A549 treated with AZD2906 at 1 μM for 4 hours (cell line): ENCODE data around the gene CTXN3. TPM values are rescaled to one million over a fixed set of nuclear protein-coding genes. Genes with fewer than 3 reads are reported as not detected.

ENCODE experiments used
- total RNA-seq: library from RNA; stranded (reverse); fragments of 200-300 nt; extraction: Qiagen RNA extraction; gene quantifications from 5 replicates; pipeline ENCODE4 v1.2.3, GENCODE V29; 2022

CTXN3 gene
- total RNA-seq: not detected in 5 replicates

DNA sequence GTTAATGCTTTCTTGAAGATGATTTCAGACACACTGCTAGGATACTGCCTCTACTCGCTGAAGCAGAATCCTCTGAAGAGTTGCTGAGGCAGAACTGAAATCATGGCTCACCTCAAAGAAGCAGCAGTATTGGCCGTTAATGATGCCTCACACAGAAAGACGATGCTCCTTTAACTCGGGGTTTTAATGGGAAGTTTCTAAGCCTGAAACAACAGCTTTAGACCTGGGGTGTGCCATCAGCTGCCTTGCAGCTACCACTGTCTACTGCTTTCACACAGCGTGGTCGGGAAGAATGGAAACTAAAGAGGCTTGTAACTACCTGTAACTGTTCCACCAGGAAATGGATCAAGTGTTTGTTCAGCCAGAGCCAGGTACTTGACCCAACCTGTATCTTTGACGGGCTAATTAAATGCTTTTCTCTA is at the start of gene CTXN3:
Gene CTXN3 (plus strand): TSS at position 65 of the 422 bp plus-strand sequence. CDS start 8,440 bp downstream, outside the sequence.

DNA sequence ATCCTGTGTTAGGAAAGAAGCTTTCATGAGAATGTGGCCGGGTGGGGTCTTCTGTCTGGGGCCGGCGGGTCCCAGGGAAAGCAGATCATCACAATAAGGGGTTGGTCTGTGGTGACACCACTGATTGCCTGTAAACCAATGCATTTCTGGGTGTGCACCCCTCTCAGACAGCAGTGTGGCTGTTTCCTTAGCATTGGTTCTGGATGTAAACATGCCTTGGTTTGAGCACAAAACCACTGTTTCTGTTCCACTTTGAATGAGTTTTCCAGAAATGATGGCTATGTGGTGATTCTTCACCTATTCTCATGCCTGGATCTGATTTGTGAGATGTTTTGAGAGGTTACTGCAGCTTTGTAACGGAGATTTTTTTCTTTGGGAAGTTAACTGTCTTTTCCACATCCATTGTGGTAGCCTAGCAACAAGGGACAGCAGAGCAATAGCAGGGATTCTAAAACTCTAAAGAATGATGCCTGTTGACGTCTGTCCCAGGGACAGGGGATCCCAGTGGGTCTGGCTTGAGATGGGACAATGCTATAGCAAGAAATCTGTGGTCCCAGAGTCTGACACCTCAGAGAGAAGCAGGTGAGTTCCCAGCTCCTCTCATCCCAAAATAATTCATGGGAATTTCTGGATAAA is 54.2 kb downstream of the CTXN3 start, which contains the start of gene CCDC192:
Gene CCDC192 (plus strand): TSS at position 466 of the 636 bp plus-strand sequence. CDS start 55 bp downstream, at position 521.

Other genes with a start within 250 kb of the CTXN3 start
- 42.0 to 51.5 TPM (median 50.8 TPM) in 5 replicates for gene PRRC1, start 131.4 kb upstream of the CTXN3 start, total RNA-seq
- gene CCDC192, start 54.3 kb downstream of the CTXN3 start, total RNA-seq: not detected in 5 replicates